K562 (cell line): Measurements from ENCODE around the gene CCDC183. TPM values are rescaled to one million over a fixed set of nuclear protein-coding genes. Genes with fewer than 3 reads are reported as not detected.

ENCODE experiments used
- ASH1L ChIP-seq: fragments of 450-650 bp; IDR thresholded peaks from 2 replicates; pipeline ENCODE4 v1.6.1; 2018; ENCODE audit warnings: borderline replicate concordance, mild to moderate bottlenecking, low read depth; ENCODE audit not compliant: partially characterized antibody
- CEBPG ChIP-seq, 3 experiments: fragments of 200-800 bp in 1 of 3; sonication (Bioruptor generic) in 1 of 3; sonication (generic) in 1 of 3; formaldehyde crosslinking in 1 of 3; IDR thresholded peaks in 2 of 3; conservative IDR thresholded peaks in 1 of 3; 2 replicates each; pipeline versions ENCODE4 v1.6.1 to v1.8.0; 2016 to 2022; ENCODE audit warnings: missing compliant biosample characterization in 2 of 3, missing genetic modification characterization in 2 of 3, mild to moderate bottlenecking in 1 of 3, missing genetic modification reagents in 1 of 3
- CHD1 ChIP-seq: fragments of 200-600 bp; sonication (generic); IDR thresholded peaks from one replicate; pipeline ENCODE4 v1.6.1; 2012; ENCODE audit warnings: mild to moderate bottlenecking, moderate library complexity, low read length, inconsistent platforms
- EGR1 ChIP-seq: fragments of 450-650 bp; conservative IDR thresholded peaks from 2 replicates; pipeline ENCODE4 v1.6.1; 2017; ENCODE audit warnings: mild to moderate bottlenecking
- ELF1 ChIP-seq: fragments of 200-800 bp; sonication (Bioruptor generic); IDR thresholded peaks from 2 replicates; pipeline ENCODE4 v1.6.1; 2016; ENCODE audit warnings: missing genetic modification characterization, missing compliant biosample characterization
- ELF4 ChIP-seq: fragments of 450-650 bp; formaldehyde crosslinking; IDR thresholded peaks from 2 replicates; pipeline ENCODE4 v1.4.0; 2022; ENCODE audit warnings: missing genetic modification characterization
- HCFC1 ChIP-seq: IDR thresholded peaks from 2 replicates; pipeline ENCODE4 v1.6.1; 2012; ENCODE audit warnings: low read depth, low read length, improper control_type of control experiment
- MCM3 ChIP-seq: fragments of 450-650 bp; IDR thresholded peaks from 2 replicates; pipeline ENCODE4 v1.6.1; 2016
- NCOA1 ChIP-seq: fragments of 450-650 bp; IDR thresholded peaks from 2 replicates; pipeline ENCODE4 v1.6.1; 2016; ENCODE audit warnings: low read depth
- NCOA6 ChIP-seq: fragments of 450-650 bp; IDR thresholded peaks from 2 replicates; pipeline ENCODE4 v1.6.1; 2017; ENCODE audit warnings: mild to moderate bottlenecking
- NFRKB ChIP-seq: fragments of 450-650 bp; IDR thresholded peaks from 2 replicates; pipeline ENCODE4 v1.6.1; 2016; ENCODE audit warnings: low read depth
- PML ChIP-seq: IDR thresholded peaks from 2 replicates; pipeline ENCODE4 v1.6.1; 2012; ENCODE audit warnings: low read length, inconsistent platforms
- POLR2A ChIP-seq: fragments of 450-650 bp; conservative IDR thresholded peaks from 2 replicates; pipeline ENCODE4 v1.6.1; 2016
- POLR2G ChIP-seq: fragments of 200-400 bp; formaldehyde crosslinking; IDR thresholded peaks from 2 replicates; pipeline ENCODE4 v1.6.1; 2017; ENCODE audit warnings: low read depth, mild to moderate bottlenecking, antibody characterized with exemption, low read length, moderate library complexity
- RBM22 ChIP-seq: fragments of 200-400 bp; formaldehyde crosslinking; IDR thresholded peaks from 2 replicates; pipeline ENCODE4 v1.6.1; 2018; ENCODE audit warnings: low read length, low read depth; ENCODE audit not compliant: poor library complexity, severe bottlenecking
- SMARCB1 ChIP-seq: IDR thresholded peaks from 2 replicates; pipeline ENCODE4 v1.6.1; 2011; ENCODE audit warnings: improper control_type of control experiment, low read depth; ENCODE audit not compliant: insufficient read length
- ZFX ChIP-seq: sonication (generic); formaldehyde crosslinking; IDR thresholded peaks from 2 replicates; pipeline ENCODE4 v1.8.0; 2022; ENCODE audit warnings: mild to moderate bottlenecking, missing genetic modification reagents, moderate library complexity
- polyA plus RNA-seq, 8 experiments: library from polyadenylated mRNA; depleted of rRNA in 4 of 8; stranded (reverse) in 5 of 8; unstranded in 3 of 8; fragments of >200 nt; fragmentation: Nextera tagmentation in 2 of 8; fragmentation: Illumina TruSeq in 1 of 8; extraction: Ambion mirVana in 2 of 8; extraction: Trizol in 1 of 8; gene quantifications; 2 replicates each; pipeline versions ENCODE4 v1.2.1 to v1.2.3, GENCODE V29; 2011 to 2014; ENCODE audit warnings: inconsistent platforms in 1 of 8, missing spikeins in 1 of 8
- total RNA-seq, 7 experiments: library from RNA; depleted of rRNA in 6 of 7; stranded (reverse); fragments of >200 nt in 6 of 7; fragmentation: Illumina TruSeq in 2 of 7; extraction: Trizol in 2 of 7; gene quantifications; 2 replicates each; pipeline versions ENCODE4 v1.2.1 to v1.2.3, GENCODE V29; 2011 to 2021; ENCODE audit warnings: low replicate concordance in 1 of 7
- TF ChIP-seq, protein P1 (sequence below): fragments of 250-450 bp; sonication (Bioruptor Pico); IDR thresholded peaks from 2 replicates; pipeline ENCODE4 v1.4.0; 2020; ENCODE audit warnings: mild to moderate bottlenecking, moderate library complexity, borderline replicate concordance
- TF ChIP-seq, protein P2 (sequence below): fragments of 450-650 bp; IDR thresholded peaks from one replicate; pipeline ENCODE4 v1.6.1; 2018; ENCODE audit warnings: mild to moderate bottlenecking, moderate library complexity; ENCODE audit not compliant: partially characterized antibody
- TF ChIP-seq, protein P3 (sequence below): fragments of 200-800 bp; sonication (Bioruptor generic); IDR thresholded peaks from 2 replicates; pipeline ENCODE4 v1.6.1; 2017; ENCODE audit warnings: missing genetic modification characterization, missing compliant biosample characterization
- TF ChIP-seq, protein P4 (sequence below): fragments of 250-450 bp; sonication (Bioruptor Pico); IDR thresholded peaks from 2 replicates; pipeline ENCODE4 v1.5.0; 2020; ENCODE audit warnings: mild to moderate bottlenecking, borderline replicate concordance

Gene CCDC183
- total and polyA plus RNA-seq, 9 of the 15 experiments (the other 6 are each of a cell fraction or from before 2014, with no cell fraction given): 0.21 to 0.60 (median 0.29) TPM; not detected in 4

DNA sequence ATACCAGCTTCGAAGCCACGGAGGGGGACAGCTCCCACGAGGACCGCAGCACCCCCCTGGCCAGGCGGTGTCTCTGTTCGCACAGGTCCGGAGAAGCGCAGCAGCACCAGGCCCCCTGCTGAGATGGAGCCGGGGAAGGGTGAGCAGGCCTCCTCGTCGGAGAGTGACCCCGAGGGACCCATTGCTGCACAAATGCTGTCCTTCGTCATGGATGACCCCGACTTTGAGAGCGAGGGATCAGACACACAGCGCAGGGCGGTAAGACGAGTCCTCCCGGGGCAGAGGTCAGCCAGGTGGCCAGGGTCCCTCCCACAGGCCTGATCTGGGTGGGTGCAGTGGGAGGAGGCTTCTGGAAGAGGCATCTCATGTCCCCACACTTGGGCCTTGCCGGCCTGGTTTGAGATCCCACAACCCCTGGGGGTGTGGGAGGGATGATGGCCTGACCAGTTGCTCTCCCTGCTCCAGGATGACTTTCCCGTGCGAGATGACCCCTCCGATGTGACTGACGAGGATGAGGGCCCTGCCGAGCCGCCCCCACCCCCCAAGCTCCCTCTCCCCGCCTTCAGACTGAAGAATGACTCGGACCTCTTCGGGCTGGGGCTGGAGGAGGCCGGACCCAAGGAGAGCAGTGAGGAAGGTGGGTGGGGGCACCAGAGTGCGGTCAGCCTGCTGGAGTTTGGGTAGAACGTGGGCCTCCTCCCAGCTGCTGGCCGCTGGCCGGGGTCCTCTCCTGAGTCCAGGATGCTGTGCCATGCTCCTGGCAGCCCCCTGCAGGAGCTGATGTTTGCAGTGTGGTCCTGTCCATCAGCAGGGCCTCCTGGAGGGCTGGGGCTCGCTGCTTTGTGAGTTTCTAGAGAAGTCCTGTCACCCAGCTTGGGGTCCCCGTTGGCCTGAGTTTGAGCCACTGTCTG lies 43.3 kb downstream of the CCDC183 start (continued):
- TF ChIP-seq MCM3 (no peak), ASH1L (no peak), ELF1 (no peak), HCFC1 (no peak), CEBPG (CRISPR knock-in tag; IDR thresholded peaks at IDR 0.05) (no peak), CEBPG (tag; conservative IDR thresholded peaks at IDR 0.05 in 1 of 2, IDR thresholded peaks at IDR 0.05 in 1 of 2) (no peak), NFRKB (no peak), ELF4 (no peak), ZFX (peak; percentile 37), POLR2G (peak; percentile 25), POLR2A (peak; percentile 24; the same call in 1 of the 2 replicates), CHD1 (no peak), PML (no peak), NCOA1 (no peak), RBM22 (peak; percentile 55), SMARCB1 (no peak), NCOA6 (no peak), EGR1 (peak; percentile 34)
- TF ChIP-seq, protein P1, sequence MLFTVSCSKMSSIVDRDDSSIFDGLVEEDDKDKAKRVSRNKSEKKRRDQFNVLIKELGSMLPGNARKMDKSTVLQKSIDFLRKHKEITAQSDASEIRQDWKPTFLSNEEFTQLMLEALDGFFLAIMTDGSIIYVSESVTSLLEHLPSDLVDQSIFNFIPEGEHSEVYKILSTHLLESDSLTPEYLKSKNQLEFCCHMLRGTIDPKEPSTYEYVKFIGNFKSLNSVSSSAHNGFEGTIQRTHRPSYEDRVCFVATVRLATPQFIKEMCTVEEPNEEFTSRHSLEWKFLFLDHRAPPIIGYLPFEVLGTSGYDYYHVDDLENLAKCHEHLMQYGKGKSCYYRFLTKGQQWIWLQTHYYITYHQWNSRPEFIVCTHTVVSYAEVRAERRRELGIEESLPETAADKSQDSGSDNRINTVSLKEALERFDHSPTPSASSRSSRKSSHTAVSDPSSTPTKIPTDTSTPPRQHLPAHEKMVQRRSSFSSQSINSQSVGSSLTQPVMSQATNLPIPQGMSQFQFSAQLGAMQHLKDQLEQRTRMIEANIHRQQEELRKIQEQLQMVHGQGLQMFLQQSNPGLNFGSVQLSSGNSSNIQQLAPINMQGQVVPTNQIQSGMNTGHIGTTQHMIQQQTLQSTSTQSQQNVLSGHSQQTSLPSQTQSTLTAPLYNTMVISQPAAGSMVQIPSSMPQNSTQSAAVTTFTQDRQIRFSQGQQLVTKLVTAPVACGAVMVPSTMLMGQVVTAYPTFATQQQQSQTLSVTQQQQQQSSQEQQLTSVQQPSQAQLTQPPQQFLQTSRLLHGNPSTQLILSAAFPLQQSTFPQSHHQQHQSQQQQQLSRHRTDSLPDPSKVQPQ (CRISPR knock-in tag): no peak
- TF ChIP-seq, protein P2, sequence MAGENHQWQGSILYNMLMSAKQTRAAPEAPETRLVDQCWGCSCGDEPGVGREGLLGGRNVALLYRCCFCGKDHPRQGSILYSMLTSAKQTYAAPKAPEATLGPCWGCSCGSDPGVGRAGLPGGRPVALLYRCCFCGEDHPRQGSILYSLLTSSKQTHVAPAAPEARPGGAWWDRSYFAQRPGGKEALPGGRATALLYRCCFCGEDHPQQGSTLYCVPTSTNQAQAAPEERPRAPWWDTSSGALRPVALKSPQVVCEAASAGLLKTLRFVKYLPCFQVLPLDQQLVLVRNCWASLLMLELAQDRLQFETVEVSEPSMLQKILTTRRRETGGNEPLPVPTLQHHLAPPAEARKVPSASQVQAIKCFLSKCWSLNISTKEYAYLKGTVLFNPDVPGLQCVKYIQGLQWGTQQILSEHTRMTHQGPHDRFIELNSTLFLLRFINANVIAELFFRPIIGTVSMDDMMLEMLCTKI: no peak
- TF ChIP-seq, protein P3, sequence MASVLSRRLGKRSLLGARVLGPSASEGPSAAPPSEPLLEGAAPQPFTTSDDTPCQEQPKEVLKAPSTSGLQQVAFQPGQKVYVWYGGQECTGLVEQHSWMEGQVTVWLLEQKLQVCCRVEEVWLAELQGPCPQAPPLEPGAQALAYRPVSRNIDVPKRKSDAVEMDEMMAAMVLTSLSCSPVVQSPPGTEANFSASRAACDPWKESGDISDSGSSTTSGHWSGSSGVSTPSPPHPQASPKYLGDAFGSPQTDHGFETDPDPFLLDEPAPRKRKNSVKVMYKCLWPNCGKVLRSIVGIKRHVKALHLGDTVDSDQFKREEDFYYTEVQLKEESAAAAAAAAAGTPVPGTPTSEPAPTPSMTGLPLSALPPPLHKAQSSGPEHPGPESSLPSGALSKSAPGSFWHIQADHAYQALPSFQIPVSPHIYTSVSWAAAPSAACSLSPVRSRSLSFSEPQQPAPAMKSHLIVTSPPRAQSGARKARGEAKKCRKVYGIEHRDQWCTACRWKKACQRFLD (CRISPR knock-in tag): no peak
- TF ChIP-seq, protein P4, sequence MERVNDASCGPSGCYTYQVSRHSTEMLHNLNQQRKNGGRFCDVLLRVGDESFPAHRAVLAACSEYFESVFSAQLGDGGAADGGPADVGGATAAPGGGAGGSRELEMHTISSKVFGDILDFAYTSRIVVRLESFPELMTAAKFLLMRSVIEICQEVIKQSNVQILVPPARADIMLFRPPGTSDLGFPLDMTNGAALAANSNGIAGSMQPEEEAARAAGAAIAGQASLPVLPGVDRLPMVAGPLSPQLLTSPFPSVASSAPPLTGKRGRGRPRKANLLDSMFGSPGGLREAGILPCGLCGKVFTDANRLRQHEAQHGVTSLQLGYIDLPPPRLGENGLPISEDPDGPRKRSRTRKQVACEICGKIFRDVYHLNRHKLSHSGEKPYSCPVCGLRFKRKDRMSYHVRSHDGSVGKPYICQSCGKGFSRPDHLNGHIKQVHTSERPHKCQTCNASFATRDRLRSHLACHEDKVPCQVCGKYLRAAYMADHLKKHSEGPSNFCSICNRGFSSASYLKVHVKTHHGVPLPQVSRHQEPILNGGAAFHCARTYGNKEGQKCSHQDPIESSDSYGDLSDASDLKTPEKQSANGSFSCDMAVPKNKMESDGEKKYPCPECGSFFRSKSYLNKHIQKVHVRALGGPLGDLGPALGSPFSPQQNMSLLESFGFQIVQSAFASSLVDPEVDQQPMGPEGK: no peak
